ENCODE measurements around the gene COPG1. TPM values are rescaled to one million over a fixed set of nuclear protein-coding genes. Genes with fewer than 3 reads are reported as not detected.
"Not testable (repeated sequence)": the region's sequence is repeated elsewhere in the genome, so short reads cannot be mapped to it uniquely, and the experiment has no call there.

Gene COPG1
- total and polyA plus RNA-seq, 12 donors, result 63.7 to 154 (median 96.1) TPM

GRCh38 chr3:129263161-129263910, 13.9 kb downstream of the COPG1 start:
- TF ChIP-seq, protein P1, sequence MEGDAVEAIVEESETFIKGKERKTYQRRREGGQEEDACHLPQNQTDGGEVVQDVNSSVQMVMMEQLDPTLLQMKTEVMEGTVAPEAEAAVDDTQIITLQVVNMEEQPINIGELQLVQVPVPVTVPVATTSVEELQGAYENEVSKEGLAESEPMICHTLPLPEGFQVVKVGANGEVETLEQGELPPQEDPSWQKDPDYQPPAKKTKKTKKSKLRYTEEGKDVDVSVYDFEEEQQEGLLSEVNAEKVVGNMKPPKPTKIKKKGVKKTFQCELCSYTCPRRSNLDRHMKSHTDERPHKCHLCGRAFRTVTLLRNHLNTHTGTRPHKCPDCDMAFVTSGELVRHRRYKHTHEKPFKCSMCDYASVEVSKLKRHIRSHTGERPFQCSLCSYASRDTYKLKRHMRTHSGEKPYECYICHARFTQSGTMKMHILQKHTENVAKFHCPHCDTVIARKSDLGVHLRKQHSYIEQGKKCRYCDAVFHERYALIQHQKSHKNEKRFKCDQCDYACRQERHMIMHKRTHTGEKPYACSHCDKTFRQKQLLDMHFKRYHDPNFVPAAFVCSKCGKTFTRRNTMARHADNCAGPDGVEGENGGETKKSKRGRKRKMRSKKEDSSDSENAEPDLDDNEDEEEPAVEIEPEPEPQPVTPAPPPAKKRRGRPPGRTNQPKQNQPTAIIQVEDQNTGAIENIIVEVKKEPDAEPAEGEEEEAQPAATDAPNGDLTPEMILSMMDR (IDR thresholded peaks at IDR 0.05), result no peak
- intact Hi-C loops (cut with DNase I), result no loop called here
- no peak for DNase-seq
- Histone ChIP-seq H3K4me3 (no peak overlapping the region), H3K27ac (no peak overlapping the region), H3K27me3 (no peaks in the 10 kb centered on the region), H3K9me3 (no peaks in the 10 kb centered on the region), H3K36me3 (peaks cover 0 to 100% (median 99%) of the 10 kb centered on the region in 9 donors), H3K4me1 (no peaks in the 10 kb centered on the region)
- WGBS, 2 donors, result 88 to 89% methylated on average over 6 of the region's 6 CpGs
- peak in 1 of 8 donors; percentile 20 for ATAC-seq

- H3K9me3 ChIP-seq; H3K27ac ChIP-seq; DNase-seq; ATAC-seq; H3K4me1 ChIP-seq; H3K4me3 ChIP-seq; H3K27me3 ChIP-seq; intact Hi-C loops (cut with DNase I): not testable (repeated sequence)
- WGBS, 2 donors, result 87 to 90% methylated on average over 6 of the region's 6 CpGs
- H3K36me3 ChIP-seq, result peaks cover 4 to 100% (median 100%) of the 10 kb centered on the region in 9 donors
These were observed 15.6 kb downstream of the COPG1 start for GRCh38 chr3:129264994-129265393.

GRCh38 chr3:129266651-129267050, 17.2 kb downstream of the COPG1 start:
- H3K27me3 ChIP-seq, result no peaks in the 10 kb centered on the region
- 93 to 95% methylated on average over 4 of the region's 4 CpGs for WGBS, 2 donors
- no peaks in the 10 kb centered on the region for H3K9me3 ChIP-seq
- no peaks in the 10 kb centered on the region for H3K4me1 ChIP-seq
- H3K4me3 ChIP-seq, result no peak overlapping the region
- intact Hi-C loops (cut with DNase I), result no loop called here
- no peak for ATAC-seq
- peaks cover 4 to 100% (median 90%) of the 10 kb centered on the region in 9 donors for H3K36me3 ChIP-seq
- TF ChIP-seq, protein P1 (IDR thresholded peaks at IDR 0.05), result no peak
- DNase-seq, result no peak
- H3K27ac ChIP-seq, result no peak overlapping the region

GRCh38 chr3:129268396-129268795, 19.0 kb downstream of the COPG1 start:
- no peaks in the 10 kb centered on the region for H3K4me1 ChIP-seq
- no peak overlapping the region for H3K27ac ChIP-seq
- TF ChIP-seq, protein P1 (IDR thresholded peaks at IDR 0.05), result no peak
- H3K36me3 ChIP-seq, result peaks cover 4 to 100% (median 90%) of the 10 kb centered on the region in 9 donors
- H3K27me3 ChIP-seq, result no peaks in the 10 kb centered on the region
- no peak for DNase-seq
- H3K4me3 ChIP-seq, result no peak overlapping the region
- intact Hi-C loops (cut with DNase I), result no loop called here
- H3K9me3 ChIP-seq, result no peaks in the 10 kb centered on the region
- no peak for ATAC-seq
- 93 to 94% methylated on average over 4 of the region's 4 CpGs for WGBS, 2 donors

DNA sequence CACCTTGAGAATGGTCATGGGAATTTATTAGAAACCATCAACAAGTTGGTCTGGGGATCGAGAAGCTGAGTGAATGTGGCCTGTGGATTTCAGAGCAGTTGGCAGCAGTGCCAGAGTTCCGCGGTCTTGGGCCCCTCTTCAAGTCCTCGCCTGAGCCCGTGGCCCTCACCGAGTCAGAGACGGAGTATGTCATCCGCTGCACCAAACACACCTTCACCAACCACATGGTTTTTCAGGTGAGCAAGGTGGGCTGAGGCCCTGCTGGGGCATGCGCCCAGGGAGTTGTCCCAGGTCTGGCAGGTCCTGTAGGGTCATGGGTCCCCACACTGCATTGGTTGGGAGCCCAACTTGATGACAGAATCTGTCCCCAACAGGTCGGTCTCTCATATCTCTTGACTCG, 22.3 kb downstream of the COPG1 start:
- H3K4me1 ChIP-seq, result no peaks in the 10 kb centered on the region
- WGBS, 2 donors, result 91 to 93% methylated on average over 11 of the region's 11 CpGs
- ATAC-seq, result no peak
- TF ChIP-seq, protein P1 (IDR thresholded peaks at IDR 0.05), result no peak
- no peak overlapping the region for H3K27ac ChIP-seq
- no peak for DNase-seq
- no peaks in the 10 kb centered on the region for H3K9me3 ChIP-seq
- peaks cover 4 to 100% (median 87%) of the 10 kb centered on the region in 9 donors for H3K36me3 ChIP-seq
- H3K4me3 ChIP-seq, result no peak overlapping the region
- no peaks in the 10 kb centered on the region for H3K27me3 ChIP-seq
- intact Hi-C loops (cut with DNase I), result no loop called here
